Measurements from ENCODE around the gene LIPT2. TPM values are rescaled to one million over a fixed set of nuclear protein-coding genes. Genes with fewer than 3 reads are reported as not detected.
"Not testable (repeated sequence)": the region's sequence is repeated elsewhere in the genome, so short reads cannot be mapped to it uniquely, and the experiment has no call there.

LIPT2 gene
- total and polyA plus RNA-seq, 2 donors: 2.3 to 6.1 TPM

GRCh38 chr11:74532501-74533246 lies 39.1 kb upstream of the LIPT2 start:
- H3K27ac ChIP-seq (ENCODE audit: low read depth in 1 of 2, low read length in 1 of 2): no peak overlapping the region
- H3K4me3 ChIP-seq (ENCODE audit: low read length in 2 of 2): no peak overlapping the region
- H3K27me3 ChIP-seq (ENCODE audit: control insufficient read depth in 2 of 2, insufficient read depth in 1 of 2, low read length in 1 of 2): no peaks in the 10 kb centered on the region
- H3K36me3 ChIP-seq (ENCODE audit: control insufficient read depth in 2 of 2, insufficient read depth in 2 of 2, low read length in 1 of 2): no peaks in the 10 kb centered on the region
- no peak for DNase-seq (ENCODE audit: low read depth in 6 of 9, low spot score in 9 of 9)
- no peaks in the 10 kb centered on the region for H3K9me3 ChIP-seq (ENCODE audit: control insufficient read depth in 2 of 2, insufficient read depth in 1 of 2, low read length in 1 of 2)
- no peaks in the 10 kb centered on the region for H3K4me1 ChIP-seq (ENCODE audit: control insufficient read depth in 2 of 2, insufficient read depth in 2 of 2, low read length in 2 of 2)
- WGBS: 98% methylated on average over 5 of the region's 5 CpGs

- no peak overlapping the region for H3K4me3 ChIP-seq (ENCODE audit: low read length in 2 of 2)
- WGBS: 89% methylated on average over 2 of the region's 2 CpGs
- no peak for DNase-seq (ENCODE audit: low read depth in 6 of 9, low spot score in 9 of 9)
- H3K27ac ChIP-seq (ENCODE audit: low read depth in 1 of 2, low read length in 1 of 2): no peak overlapping the region
- H3K27me3 ChIP-seq (ENCODE audit: control insufficient read depth in 2 of 2, insufficient read depth in 1 of 2, low read length in 1 of 2): no peaks in the 10 kb centered on the region
- H3K36me3 ChIP-seq (ENCODE audit: control insufficient read depth in 2 of 2, insufficient read depth in 2 of 2, low read length in 1 of 2): no peaks in the 10 kb centered on the region
- H3K9me3 ChIP-seq (ENCODE audit: control insufficient read depth in 2 of 2, insufficient read depth in 1 of 2, low read length in 1 of 2): no peaks in the 10 kb centered on the region
- H3K4me1 ChIP-seq (ENCODE audit: control insufficient read depth in 2 of 2, insufficient read depth in 2 of 2, low read length in 2 of 2): no peaks in the 10 kb centered on the region
These were observed 31.5 kb upstream of the LIPT2 start for GRCh38 chr11:74524978-74525377.

- Histone ChIP-seq H3K36me3 (ENCODE audit: control insufficient read depth in 2 of 2, insufficient read depth in 2 of 2, low read length in 1 of 2) (no peaks in the 10 kb centered on the region), H3K27me3 (ENCODE audit: control insufficient read depth in 2 of 2, insufficient read depth in 1 of 2, low read length in 1 of 2) (no peaks in the 10 kb centered on the region), H3K27ac (ENCODE audit: low read depth in 1 of 2, low read length in 1 of 2) (no peak overlapping the region), H3K4me3 (ENCODE audit: low read length in 2 of 2) (no peak overlapping the region), H3K4me1 (ENCODE audit: control insufficient read depth in 2 of 2, insufficient read depth in 2 of 2, low read length in 2 of 2) (no peaks in the 10 kb centered on the region), H3K9me3 (ENCODE audit: control insufficient read depth in 2 of 2, insufficient read depth in 1 of 2, low read length in 1 of 2) (no peaks in the 10 kb centered on the region)
- DNase-seq (ENCODE audit: low read depth in 6 of 9, low spot score in 9 of 9): no peak
- 93% methylated on average over 5 of the region's 5 CpGs for whole genome bisulfite sequencing
These were observed 31.0 kb upstream of the LIPT2 start for GRCh38 chr11:74524501-74524900.

GRCh38 chr11:74522776-74523175 lies 29.3 kb upstream of the LIPT2 start:
- no peaks in the 10 kb centered on the region for H3K9me3 ChIP-seq (ENCODE audit: control insufficient read depth in 2 of 2, insufficient read depth in 1 of 2, low read length in 1 of 2)
- H3K4me3 ChIP-seq (ENCODE audit: low read length in 2 of 2): no peak overlapping the region
- H3K36me3 ChIP-seq (ENCODE audit: control insufficient read depth in 2 of 2, insufficient read depth in 2 of 2, low read length in 1 of 2): no peaks in the 10 kb centered on the region
- no peaks in the 10 kb centered on the region for H3K4me1 ChIP-seq (ENCODE audit: control insufficient read depth in 2 of 2, insufficient read depth in 2 of 2, low read length in 2 of 2)
- DNase-seq (ENCODE audit: low read depth in 6 of 9, low spot score in 9 of 9): no peak
- H3K27me3 ChIP-seq (ENCODE audit: control insufficient read depth in 2 of 2, insufficient read depth in 1 of 2, low read length in 1 of 2): no peaks in the 10 kb centered on the region
- WGBS: 94% methylated on average over 3 of the region's 3 CpGs
- H3K27ac ChIP-seq (ENCODE audit: low read depth in 1 of 2, low read length in 1 of 2): no peak overlapping the region

- Histone ChIP-seq H3K4me3 (ENCODE audit: low read length in 2 of 2) (no peak overlapping the region), H3K4me1 (ENCODE audit: control insufficient read depth in 2 of 2, insufficient read depth in 2 of 2, low read length in 2 of 2) (no peaks in the 10 kb centered on the region), H3K9me3 (ENCODE audit: control insufficient read depth in 2 of 2, insufficient read depth in 1 of 2, low read length in 1 of 2) (no peaks in the 10 kb centered on the region), H3K27me3 (ENCODE audit: control insufficient read depth in 2 of 2, insufficient read depth in 1 of 2, low read length in 1 of 2) (no peaks in the 10 kb centered on the region), H3K36me3 (ENCODE audit: control insufficient read depth in 2 of 2, insufficient read depth in 2 of 2, low read length in 1 of 2) (no peaks in the 10 kb centered on the region), H3K27ac (ENCODE audit: low read depth in 1 of 2, low read length in 1 of 2) (no peak overlapping the region)
- no peak for DNase-seq (ENCODE audit: low read depth in 6 of 9, low spot score in 9 of 9)
- 91% methylated on average over 2 of the region's 2 CpGs for WGBS
These were observed 28.2 kb upstream of the LIPT2 start for GRCh38 chr11:74521666-74522252.

- Histone ChIP-seq H3K27me3 (ENCODE audit: control insufficient read depth in 2 of 2, insufficient read depth in 1 of 2, low read length in 1 of 2) (no peaks in the 10 kb centered on the region), H3K36me3 (ENCODE audit: control insufficient read depth in 2 of 2, insufficient read depth in 2 of 2, low read length in 1 of 2) (no peaks in the 10 kb centered on the region), H3K27ac (ENCODE audit: low read depth in 1 of 2, low read length in 1 of 2) (no peak overlapping the region), H3K4me3 (ENCODE audit: low read length in 2 of 2) (no peak overlapping the region), H3K9me3 (ENCODE audit: control insufficient read depth in 2 of 2, insufficient read depth in 1 of 2, low read length in 1 of 2) (no peaks in the 10 kb centered on the region), H3K4me1 (ENCODE audit: control insufficient read depth in 2 of 2, insufficient read depth in 2 of 2, low read length in 2 of 2) (no peaks in the 10 kb centered on the region)
- DNase-seq (ENCODE audit: low read depth in 6 of 9, low spot score in 9 of 9): no peak
- 95% methylated on average over 12 of the region's 12 CpGs for WGBS
These were observed 27.6 kb upstream of the LIPT2 start for GRCh38 chr11:74520927-74521665.

GRCh38 chr11:74520316-74520715 lies 26.8 kb upstream of the LIPT2 start:
- no peaks in the 10 kb centered on the region for H3K4me1 ChIP-seq (ENCODE audit: control insufficient read depth in 2 of 2, insufficient read depth in 2 of 2, low read length in 2 of 2)
- no peaks in the 10 kb centered on the region for H3K27me3 ChIP-seq (ENCODE audit: control insufficient read depth in 2 of 2, insufficient read depth in 1 of 2, low read length in 1 of 2)
- no peaks in the 10 kb centered on the region for H3K9me3 ChIP-seq (ENCODE audit: control insufficient read depth in 2 of 2, insufficient read depth in 1 of 2, low read length in 1 of 2)
- 87% methylated on average over 1 of the region's 1 CpG for WGBS
- no peak for DNase-seq (ENCODE audit: low read depth in 6 of 9, low spot score in 9 of 9)
- no peak overlapping the region for H3K27ac ChIP-seq (ENCODE audit: low read depth in 1 of 2, low read length in 1 of 2)
- no peak overlapping the region for H3K4me3 ChIP-seq (ENCODE audit: low read length in 2 of 2)
- H3K36me3 ChIP-seq (ENCODE audit: control insufficient read depth in 2 of 2, insufficient read depth in 2 of 2, low read length in 1 of 2): no peaks in the 10 kb centered on the region

GRCh38 chr11:74519710-74520109 lies 26.2 kb upstream of the LIPT2 start:
- H3K36me3 ChIP-seq (ENCODE audit: control insufficient read depth in 2 of 2, insufficient read depth in 2 of 2, low read length in 1 of 2): no peaks in the 10 kb centered on the region
- no peak overlapping the region for H3K27ac ChIP-seq (ENCODE audit: low read depth in 1 of 2, low read length in 1 of 2)
- no peak overlapping the region for H3K4me3 ChIP-seq (ENCODE audit: low read length in 2 of 2)
- no peaks in the 10 kb centered on the region for H3K27me3 ChIP-seq (ENCODE audit: control insufficient read depth in 2 of 2, insufficient read depth in 1 of 2, low read length in 1 of 2)
- WGBS: 90% methylated on average over 3 of the region's 3 CpGs
- no peak for DNase-seq (ENCODE audit: low read depth in 6 of 9, low spot score in 9 of 9)
- H3K4me1 ChIP-seq (ENCODE audit: control insufficient read depth in 2 of 2, insufficient read depth in 2 of 2, low read length in 2 of 2): no peaks in the 10 kb centered on the region
- H3K9me3 ChIP-seq (ENCODE audit: control insufficient read depth in 2 of 2, insufficient read depth in 1 of 2, low read length in 1 of 2): no peaks in the 10 kb centered on the region

GRCh38 chr11:74517592-74517991 lies 24.1 kb upstream of the LIPT2 start:
- not testable (repeated sequence) for H3K27me3 ChIP-seq (ENCODE audit: control insufficient read depth in 2 of 2, insufficient read depth in 1 of 2, low read length in 1 of 2); H3K4me3 ChIP-seq (ENCODE audit: low read length in 2 of 2); H3K36me3 ChIP-seq (ENCODE audit: control insufficient read depth in 2 of 2, insufficient read depth in 2 of 2, low read length in 1 of 2); DNase-seq (ENCODE audit: low read depth in 6 of 9, low spot score in 9 of 9); H3K4me1 ChIP-seq (ENCODE audit: control insufficient read depth in 2 of 2, insufficient read depth in 2 of 2, low read length in 2 of 2); H3K9me3 ChIP-seq (ENCODE audit: control insufficient read depth in 2 of 2, insufficient read depth in 1 of 2, low read length in 1 of 2); H3K27ac ChIP-seq (ENCODE audit: low read depth in 1 of 2, low read length in 1 of 2)
- 95% methylated on average over 6 of the region's 6 CpGs for WGBS

All from thymus (tissue), 11 donors.